PC-9 (cell line): ENCODE results near the gene MED12.
A peak's percentile ranks its signal among the peaks of the same experiment; 100 is the strongest.

Source experiments
- CTCF ChIP-seq: fragments of 200-600 bp; sonication (generic); conservative IDR thresholded peaks from 2 replicates; pipeline ENCODE4 v1.6.1; 2017; ENCODE audit warnings: mixed run types, antibody characterized with exemption, mild to moderate bottlenecking, moderate library complexity
- EZH2 ChIP-seq: fragments of 200-600 bp; sonication (generic); IDR thresholded peaks from 2 replicates; pipeline ENCODE4 v1.8.0; 2017; ENCODE audit warnings: antibody characterized with exemption, low read depth

- TF ChIP-seq CTCF: peak; percentile 84
- no peak for TF ChIP-seq EZH2
Measured at GRCh38 chrX:71128915-71129765, 10.7 kb downstream of the MED12 start.
